ENCODE results near the gene PTCHD4.

DNA sequence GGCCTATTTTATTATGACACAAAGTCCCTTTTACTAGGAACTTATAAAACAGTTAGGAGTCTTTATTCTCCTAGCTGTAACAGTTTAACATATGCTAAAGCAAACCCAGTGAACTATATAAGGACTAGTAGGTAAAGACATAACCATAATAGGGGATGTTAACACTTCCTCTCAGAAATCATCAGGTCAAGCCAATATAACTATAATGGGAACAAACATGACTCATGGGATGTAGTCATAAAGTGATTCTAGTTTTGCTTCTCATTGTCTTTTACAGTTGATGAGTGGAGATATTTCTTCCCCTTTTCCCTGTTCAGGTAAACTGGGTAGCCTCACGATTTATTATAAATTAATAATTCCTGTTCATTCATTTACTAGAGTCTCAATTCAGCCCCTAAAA is 9.7 kb downstream of the PTCHD4 start:
- TF ChIP-seq, protein P1, sequence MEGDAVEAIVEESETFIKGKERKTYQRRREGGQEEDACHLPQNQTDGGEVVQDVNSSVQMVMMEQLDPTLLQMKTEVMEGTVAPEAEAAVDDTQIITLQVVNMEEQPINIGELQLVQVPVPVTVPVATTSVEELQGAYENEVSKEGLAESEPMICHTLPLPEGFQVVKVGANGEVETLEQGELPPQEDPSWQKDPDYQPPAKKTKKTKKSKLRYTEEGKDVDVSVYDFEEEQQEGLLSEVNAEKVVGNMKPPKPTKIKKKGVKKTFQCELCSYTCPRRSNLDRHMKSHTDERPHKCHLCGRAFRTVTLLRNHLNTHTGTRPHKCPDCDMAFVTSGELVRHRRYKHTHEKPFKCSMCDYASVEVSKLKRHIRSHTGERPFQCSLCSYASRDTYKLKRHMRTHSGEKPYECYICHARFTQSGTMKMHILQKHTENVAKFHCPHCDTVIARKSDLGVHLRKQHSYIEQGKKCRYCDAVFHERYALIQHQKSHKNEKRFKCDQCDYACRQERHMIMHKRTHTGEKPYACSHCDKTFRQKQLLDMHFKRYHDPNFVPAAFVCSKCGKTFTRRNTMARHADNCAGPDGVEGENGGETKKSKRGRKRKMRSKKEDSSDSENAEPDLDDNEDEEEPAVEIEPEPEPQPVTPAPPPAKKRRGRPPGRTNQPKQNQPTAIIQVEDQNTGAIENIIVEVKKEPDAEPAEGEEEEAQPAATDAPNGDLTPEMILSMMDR (IDR thresholded peaks at IDR 0.05; ENCODE audit: poor library complexity), result no peak
- no peak for TF ChIP-seq EZH2phosphoT487 (IDR thresholded peaks at IDR 0.05; ENCODE audit: low read depth, severe bottlenecking, unreplicated experiment)
